Adipocyte (in vitro differentiated cells): ENCODE measurements around the gene PACSIN1.

ENCODE experiments used
- DNase-seq: peaks from one replicate; pipeline ENCODE4 v3.0.0-alpha.2; 2015; ENCODE audit warnings: low read depth
- H3K27me3 ChIP-seq: replicated peaks from 2 replicates; pipeline ENCODE4 v1.7.0; 2013; ENCODE audit warnings: mild to moderate bottlenecking, low read length, moderate library complexity; ENCODE audit not compliant: control insufficient read depth, insufficient read depth
- H3K36me3 ChIP-seq: 2 replicates; pipeline ENCODE4 v1.7.0; 2013; ENCODE audit warnings: low read length, mild to moderate bottlenecking, moderate library complexity; ENCODE audit not compliant: control insufficient read depth, insufficient read depth, severe bottlenecking
- H3K4me1 ChIP-seq: 2 replicates; pipeline ENCODE4 v1.7.0; 2013; ENCODE audit warnings: mild to moderate bottlenecking, low read length, moderate library complexity; ENCODE audit not compliant: control insufficient read depth, insufficient read depth
- H3K4me3 ChIP-seq: 2 replicates; pipeline ENCODE4 v1.7.0; 2013; ENCODE audit warnings: mild to moderate bottlenecking, low read length, moderate library complexity
- H3K9ac ChIP-seq: 2 replicates; pipeline ENCODE4 v1.7.0; 2013; ENCODE audit warnings: mild to moderate bottlenecking, low read length, moderate library complexity
- H3K9me3 ChIP-seq: 2 replicates; pipeline ENCODE4 v1.7.0; 2013; ENCODE audit warnings: mild to moderate bottlenecking, low read length, moderate library complexity; ENCODE audit not compliant: control insufficient read depth

Gene PACSIN1

GRCh38 chr6:34526241-34526972 is 60.5 kb downstream of the PACSIN1 start:
- no peaks in the 10 kb centered on the region for H3K36me3 ChIP-seq
- peak overlapping the region; percentile 71 for H3K4me3 ChIP-seq

GRCh38 chr6:34526992-34527728 is 61.3 kb downstream of the PACSIN1 start:
- peaks cover 7% of the 10 kb centered on the region for H3K4me1 ChIP-seq
- peak overlapping the region; percentile 71 for H3K4me3 ChIP-seq
- H3K9me3 ChIP-seq = no peaks in the 10 kb centered on the region
- no peaks in the 10 kb centered on the region for H3K36me3 ChIP-seq
- H3K9ac ChIP-seq = peak overlapping the region; percentile 75
- DNase-seq = peak; percentile 96
- H3K27me3 ChIP-seq = peaks cover 23% of the 10 kb centered on the region

More at GRCh38 chr6:34526241-34526972, 60.5 kb downstream of the PACSIN1 start:
- H3K27me3 ChIP-seq = peaks cover 23% of the 10 kb centered on the region
- peaks cover 7% of the 10 kb centered on the region for H3K4me1 ChIP-seq
- no peaks in the 10 kb centered on the region for H3K9me3 ChIP-seq
- H3K9ac ChIP-seq = peak overlapping the region; percentile 75
- no peak for DNase-seq

- DNase-seq = no peak
- Histone ChIP-seq H3K9ac (no peak overlapping the region), H3K9me3 (no peaks in the 10 kb centered on the region), H3K27me3 (peaks cover 23% of the 10 kb centered on the region), H3K36me3 (no peaks in the 10 kb centered on the region), H3K4me1 (peaks cover 7% of the 10 kb centered on the region), H3K4me3 (no peak overlapping the region)
These were observed 62.1 kb downstream of the PACSIN1 start for GRCh38 chr6:34527751-34528670.

DNA sequence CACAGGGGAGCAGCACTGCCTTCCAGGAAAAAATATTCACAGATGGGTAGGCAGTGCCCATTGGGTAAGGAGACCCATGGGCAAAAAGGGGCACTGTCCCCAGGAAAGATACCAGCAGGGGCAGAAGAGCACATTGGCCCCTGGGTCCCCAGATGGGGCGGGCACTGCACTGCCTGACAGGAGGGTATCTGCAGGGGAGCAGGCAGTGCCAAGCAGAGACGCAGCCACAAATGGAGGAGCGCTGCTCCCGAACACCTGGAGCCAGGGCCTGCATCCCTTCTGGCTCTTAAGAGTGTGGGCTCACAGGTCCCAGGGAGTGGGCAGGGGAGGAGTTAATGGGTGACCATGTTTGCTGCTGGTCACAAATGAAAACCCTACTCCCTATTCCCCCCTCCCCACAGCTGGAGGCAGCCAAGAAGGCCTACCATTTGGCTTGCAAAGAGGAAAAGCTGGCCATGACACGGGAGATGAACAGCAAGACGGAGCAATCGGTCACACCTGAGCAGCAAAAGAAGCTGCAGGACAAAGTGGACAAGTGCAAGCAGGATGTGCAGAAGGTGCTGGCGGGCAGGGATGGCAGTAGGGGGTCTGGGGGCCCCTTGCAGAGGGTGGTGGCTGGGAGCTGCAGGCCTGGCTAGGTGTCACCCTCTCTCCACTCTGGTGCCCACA is 63.3 kb downstream of the PACSIN1 start:
- DNase-seq = no peak
- H3K27me3 ChIP-seq = peaks cover 27% of the 10 kb centered on the region

GRCh38 chr6:34529665-34530327 is 63.9 kb downstream of the PACSIN1 start:
- no peak overlapping the region for H3K4me3 ChIP-seq
- peaks cover 27% of the 10 kb centered on the region for H3K27me3 ChIP-seq
- peaks cover 7% of the 10 kb centered on the region for H3K4me1 ChIP-seq
- DNase-seq = no peak
- H3K9ac ChIP-seq = no peak overlapping the region
- no peaks in the 10 kb centered on the region for H3K36me3 ChIP-seq
- H3K9me3 ChIP-seq = no peaks in the 10 kb centered on the region

More for the DNA sequence above, 63.3 kb downstream of the PACSIN1 start:
- no peak overlapping the region for H3K9ac ChIP-seq
- no peak overlapping the region for H3K4me3 ChIP-seq
- H3K9me3 ChIP-seq = no peaks in the 10 kb centered on the region
- H3K4me1 ChIP-seq = peaks cover 7% of the 10 kb centered on the region
- no peaks in the 10 kb centered on the region for H3K36me3 ChIP-seq

DNA sequence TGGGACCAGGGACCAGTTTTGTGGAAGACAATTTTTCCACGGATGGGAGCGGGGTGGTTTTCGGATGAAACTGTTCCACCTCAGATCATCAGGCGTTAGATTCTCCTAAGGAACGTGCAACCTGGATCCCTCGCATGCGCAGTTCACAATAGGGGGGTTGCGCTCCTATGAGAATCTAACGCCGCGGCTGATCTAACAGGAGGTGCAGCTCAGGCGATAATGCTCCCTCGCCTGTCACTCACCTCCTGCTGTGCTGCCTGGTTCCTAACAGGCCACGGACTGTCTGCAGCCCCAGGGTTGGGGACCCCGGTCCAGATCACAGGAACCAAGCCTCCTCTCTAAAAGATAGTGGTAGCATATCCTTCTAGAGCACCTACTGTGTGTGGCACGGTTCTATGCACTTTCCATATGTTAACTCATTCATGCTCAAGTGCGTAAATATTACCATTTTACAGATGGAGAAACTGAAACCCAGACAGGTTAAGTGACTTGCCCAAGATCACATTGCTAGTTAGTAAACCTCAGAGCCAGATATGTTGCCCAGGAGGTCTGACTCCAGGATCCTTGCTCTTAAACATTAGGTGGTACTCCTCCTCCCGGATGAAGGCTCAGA is 65.0 kb downstream of the PACSIN1 start:
- Histone ChIP-seq H3K9me3 (no peaks in the 10 kb centered on the region), H3K9ac (peak overlapping the region; percentile 38), H3K4me3 (no peak overlapping the region), H3K27me3 (peaks cover 27% of the 10 kb centered on the region), H3K4me1 (peaks cover 7% of the 10 kb centered on the region), H3K36me3 (no peaks in the 10 kb centered on the region)
- no peak for DNase-seq

DNA sequence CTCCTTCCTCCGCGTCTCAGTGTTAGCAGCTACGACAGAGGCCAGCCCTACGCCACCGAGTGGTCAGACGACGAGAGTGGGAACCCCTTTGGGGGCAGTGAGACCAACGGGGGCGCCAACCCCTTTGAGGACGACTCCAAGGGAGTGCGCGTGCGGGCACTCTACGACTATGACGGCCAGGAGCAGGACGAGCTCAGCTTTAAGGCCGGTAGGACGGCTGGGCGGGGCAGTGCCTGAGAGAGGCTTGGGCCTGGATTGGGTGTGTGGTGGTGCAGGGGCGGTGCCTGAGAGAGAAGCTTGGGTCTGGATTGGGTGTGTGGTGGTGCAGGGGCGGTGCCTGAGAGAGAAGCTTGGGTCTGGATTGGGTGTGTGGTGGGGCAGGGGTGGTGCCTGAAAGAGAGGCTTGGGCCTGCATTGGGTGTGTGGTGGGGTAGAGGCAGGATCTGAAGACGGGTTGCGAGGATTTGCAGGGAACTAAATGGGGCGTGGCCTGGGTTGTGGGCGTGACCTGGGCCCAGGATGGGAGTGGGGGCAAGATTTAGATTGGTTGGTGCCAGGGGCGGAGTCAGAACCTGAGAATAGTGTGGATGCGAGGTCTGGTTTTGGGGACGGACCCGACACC is 65.8 kb downstream of the PACSIN1 start:
- Histone ChIP-seq H3K9ac (peak overlapping the region; percentile 38), H3K27me3 (peaks cover 27% of the 10 kb centered on the region), H3K4me3 (no peak overlapping the region), H3K4me1 (peaks cover 1% of the 10 kb centered on the region), H3K36me3 (no peaks in the 10 kb centered on the region), H3K9me3 (no peaks in the 10 kb centered on the region)
- no peak for DNase-seq

DNA sequence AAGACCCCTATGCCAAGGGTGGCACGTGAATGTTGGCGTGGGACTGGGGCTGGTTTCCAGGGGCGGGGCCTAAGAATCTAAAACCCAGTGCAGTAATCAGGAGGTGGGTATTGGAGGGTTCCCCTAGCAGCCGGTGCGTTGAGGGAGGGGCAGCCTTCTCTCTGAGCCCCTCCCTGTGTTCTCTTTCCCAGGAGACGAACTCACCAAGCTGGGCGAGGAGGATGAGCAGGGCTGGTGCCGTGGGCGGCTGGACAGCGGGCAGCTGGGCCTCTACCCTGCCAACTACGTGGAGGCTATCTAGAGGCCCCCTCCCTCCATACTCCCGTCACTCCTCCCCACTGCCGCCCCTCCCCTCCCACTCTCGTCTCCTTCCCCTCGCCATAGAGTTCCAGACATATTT is 66.4 kb downstream of the PACSIN1 start:
- Histone ChIP-seq H3K4me3 (no peak overlapping the region), H3K9me3 (no peaks in the 10 kb centered on the region), H3K4me1 (no peaks in the 10 kb centered on the region), H3K27me3 (peaks cover 27% of the 10 kb centered on the region), H3K36me3 (no peaks in the 10 kb centered on the region), H3K9ac (no peak overlapping the region)
- no peak for DNase-seq

DNA sequence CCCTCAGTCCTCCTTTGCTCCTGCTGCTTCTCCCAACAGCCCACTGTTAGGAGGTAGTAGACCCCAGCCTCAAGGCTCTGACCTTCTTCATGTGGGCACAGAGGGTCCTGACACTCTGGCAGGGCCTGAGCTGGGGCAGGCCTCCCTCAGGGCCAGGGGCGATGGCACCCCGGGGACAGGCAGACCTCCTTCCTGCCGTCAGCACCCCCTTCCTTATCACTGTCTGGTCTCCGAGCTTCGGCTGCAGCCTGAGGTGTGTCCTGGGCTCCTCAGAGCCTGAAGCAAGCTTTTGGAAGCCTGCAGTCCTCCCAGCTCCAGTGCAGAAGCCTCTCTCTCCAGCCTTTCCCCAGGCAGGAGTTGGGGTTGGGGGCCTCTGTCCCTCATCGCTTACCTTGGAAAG is 68.3 kb downstream of the PACSIN1 start:
- Histone ChIP-seq H3K9me3 (no peaks in the 10 kb centered on the region), H3K4me3 (no peak overlapping the region), H3K27me3 (peaks cover 25% of the 10 kb centered on the region), H3K4me1 (no peaks in the 10 kb centered on the region), H3K36me3 (no peaks in the 10 kb centered on the region), H3K9ac (no peak overlapping the region)
- DNase-seq = no peak

DNA sequence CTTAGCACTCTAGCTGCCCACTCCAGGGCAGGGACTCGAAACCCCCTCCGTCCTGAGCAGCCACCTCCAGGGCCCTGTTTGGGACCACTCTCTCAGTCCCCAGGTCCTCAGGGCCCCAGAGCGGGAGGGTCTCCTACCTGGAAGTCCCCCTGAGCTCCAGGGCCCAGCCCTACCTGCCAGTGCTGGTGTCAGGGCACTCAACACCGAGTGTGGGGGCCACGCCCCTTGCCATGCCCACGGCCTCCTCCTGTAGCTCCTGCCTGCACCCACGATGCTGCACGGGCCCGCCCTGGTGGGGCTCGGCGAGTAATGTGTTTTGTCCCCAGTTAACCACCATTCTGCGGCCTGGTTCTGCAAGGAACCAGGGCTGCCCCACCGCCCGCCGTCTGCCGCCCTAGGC is 68.8 kb downstream of the PACSIN1 start:
- Histone ChIP-seq H3K4me1 (no peaks in the 10 kb centered on the region), H3K36me3 (no peaks in the 10 kb centered on the region), H3K9ac (no peak overlapping the region), H3K27me3 (peaks cover 20% of the 10 kb centered on the region), H3K9me3 (no peaks in the 10 kb centered on the region), H3K4me3 (no peak overlapping the region)
- no peak for DNase-seq
